Activated naive CD8-positive, alpha-beta T cell treated with anti-CD3 and anti-CD28 coated beads for 36 hours (primary cell): ENCODE results near the gene ULK4. TPM values are rescaled to one million over a fixed set of nuclear protein-coding genes. Genes with fewer than 3 reads are reported as not detected.

Experiments
- DNase-seq: peaks from one replicate; pipeline ENCODE4 v3.0.0; 2021
- H3K27ac Mint-ChIP-seq: one replicate; pipeline ENCODE4 v1.8.0; 2022; ENCODE audit warnings: mild to moderate bottlenecking, moderate library complexity, mixed read lengths
- H3K27me3 Mint-ChIP-seq: one replicate; pipeline ENCODE4 v1.8.0; 2022; ENCODE audit warnings: mild to moderate bottlenecking, mixed read lengths
- H3K36me3 Mint-ChIP-seq: one replicate; pipeline ENCODE4 v1.8.0; 2021; ENCODE audit warnings: mild to moderate bottlenecking, mixed read lengths
- H3K4me1 Mint-ChIP-seq: one replicate; pipeline ENCODE4 v1.8.0; 2021; ENCODE audit warnings: mixed read lengths
- H3K4me3 Mint-ChIP-seq: one replicate; pipeline ENCODE4 v1.8.0; 2022; ENCODE audit warnings: mild to moderate bottlenecking, moderate library complexity, mixed read lengths
- H3K9me3 Mint-ChIP-seq: one replicate; pipeline ENCODE4 v1.8.0; 2022; ENCODE audit warnings: mixed read lengths
- total RNA-seq, 2 experiments: library from RNA; stranded (reverse); gene quantifications; one replicate each; pipeline ENCODE4 v1.2.3, GENCODE V29; 2021

ULK4 gene
- total RNA-seq, 2 experiments from 2014 or later, result 9.8 to 10.3 TPM

GRCh38 chr3:41352510-41352909 lies 609.4 kb downstream of the ULK4 start:
- Mint-ChIP-seq H3K27me3 (no peaks in the 10 kb centered on the region), H3K4me1 (no peaks in the 10 kb centered on the region), H3K36me3 (no peaks in the 10 kb centered on the region), H3K27ac (no peak overlapping the region), H3K4me3 (no peak overlapping the region), H3K9me3 (no peaks in the 10 kb centered on the region)
- no peak for DNase-seq

- H3K27ac Mint-ChIP-seq, result no peak overlapping the region
- no peak overlapping the region for H3K4me3 Mint-ChIP-seq
- no peak for DNase-seq
- peaks cover 1% of the 10 kb centered on the region for H3K36me3 Mint-ChIP-seq
- no peaks in the 10 kb centered on the region for H3K27me3 Mint-ChIP-seq
- H3K9me3 Mint-ChIP-seq, result no peaks in the 10 kb centered on the region
- H3K4me1 Mint-ChIP-seq, result no peaks in the 10 kb centered on the region
Observed at GRCh38 chr3:41350441-41350840, 611.5 kb downstream of the ULK4 start.

GRCh38 chr3:41348401-41348800 lies 613.5 kb downstream of the ULK4 start:
- no peak overlapping the region for H3K27ac Mint-ChIP-seq
- H3K9me3 Mint-ChIP-seq, result peaks cover 7% of the 10 kb centered on the region
- no peak for DNase-seq
- no peak overlapping the region for H3K4me3 Mint-ChIP-seq
- H3K4me1 Mint-ChIP-seq, result no peaks in the 10 kb centered on the region
- H3K36me3 Mint-ChIP-seq, result peaks cover 8% of the 10 kb centered on the region
- no peaks in the 10 kb centered on the region for H3K27me3 Mint-ChIP-seq

GRCh38 chr3:41346698-41347270 lies 615.1 kb downstream of the ULK4 start:
- H3K4me1 Mint-ChIP-seq, result no peaks in the 10 kb centered on the region
- peaks cover 8% of the 10 kb centered on the region for H3K36me3 Mint-ChIP-seq
- no peaks in the 10 kb centered on the region for H3K27me3 Mint-ChIP-seq
- H3K4me3 Mint-ChIP-seq, result no peak overlapping the region
- H3K27ac Mint-ChIP-seq, result no peak overlapping the region
- DNase-seq, result no peak
- peaks cover 7% of the 10 kb centered on the region for H3K9me3 Mint-ChIP-seq

GRCh38 chr3:41345788-41346187 lies 616.1 kb downstream of the ULK4 start:
- Mint-ChIP-seq H3K9me3 (peaks cover 7% of the 10 kb centered on the region), H3K4me3 (no peak overlapping the region), H3K27me3 (no peaks in the 10 kb centered on the region), H3K27ac (no peak overlapping the region), H3K36me3 (peaks cover 8% of the 10 kb centered on the region), H3K4me1 (no peaks in the 10 kb centered on the region)
- no peak for DNase-seq

- peaks cover 7% of the 10 kb centered on the region for H3K9me3 Mint-ChIP-seq
- peaks cover under 1% of the 10 kb centered on the region for H3K4me1 Mint-ChIP-seq
- peaks cover 3% of the 10 kb centered on the region for H3K36me3 Mint-ChIP-seq
- DNase-seq, result no peak
- no peak overlapping the region for H3K27ac Mint-ChIP-seq
- no peak overlapping the region for H3K4me3 Mint-ChIP-seq
- H3K27me3 Mint-ChIP-seq, result no peaks in the 10 kb centered on the region
Observed at GRCh38 chr3:41339758-41340157, 622.1 kb downstream of the ULK4 start.

- Mint-ChIP-seq H3K27ac (no peak overlapping the region), H3K4me3 (no peak overlapping the region), H3K36me3 (no peaks in the 10 kb centered on the region), H3K9me3 (no peaks in the 10 kb centered on the region), H3K27me3 (no peaks in the 10 kb centered on the region), H3K4me1 (peaks cover 2% of the 10 kb centered on the region)
- no peak for DNase-seq
Observed at GRCh38 chr3:41338276-41338675, 623.6 kb downstream of the ULK4 start.

GRCh38 chr3:41334426-41334825 lies 627.5 kb downstream of the ULK4 start:
- Mint-ChIP-seq H3K27ac (no peak overlapping the region), H3K4me3 (no peak overlapping the region), H3K9me3 (no peaks in the 10 kb centered on the region), H3K36me3 (no peaks in the 10 kb centered on the region), H3K27me3 (no peaks in the 10 kb centered on the region), H3K4me1 (peaks cover 2% of the 10 kb centered on the region)
- DNase-seq, result no peak

DNA sequence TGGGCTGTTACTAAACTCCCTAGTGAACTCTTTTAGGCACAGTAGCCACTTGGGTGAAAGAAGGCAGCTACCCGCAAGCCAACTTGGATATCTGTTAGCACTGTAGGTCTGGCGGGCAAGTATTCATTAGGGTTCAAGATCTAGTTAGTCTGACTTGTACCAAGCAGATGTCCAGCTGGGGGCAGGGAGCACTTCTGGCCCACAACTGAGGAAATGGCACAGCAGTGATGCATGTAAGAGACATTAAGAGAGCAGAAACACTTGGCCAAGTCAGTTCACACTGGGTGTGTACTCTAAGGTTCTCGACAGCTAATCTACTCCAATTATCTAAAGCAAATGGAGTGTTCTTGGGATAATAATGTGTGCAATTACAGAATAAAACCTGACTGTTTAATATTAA lies 630.9 kb downstream of the ULK4 start:
- no peak for DNase-seq
- no peak overlapping the region for H3K4me3 Mint-ChIP-seq
- no peaks in the 10 kb centered on the region for H3K27me3 Mint-ChIP-seq
- no peaks in the 10 kb centered on the region for H3K9me3 Mint-ChIP-seq
- no peak overlapping the region for H3K27ac Mint-ChIP-seq
- no peaks in the 10 kb centered on the region for H3K36me3 Mint-ChIP-seq
- H3K4me1 Mint-ChIP-seq, result peaks cover 2% of the 10 kb centered on the region

DNA sequence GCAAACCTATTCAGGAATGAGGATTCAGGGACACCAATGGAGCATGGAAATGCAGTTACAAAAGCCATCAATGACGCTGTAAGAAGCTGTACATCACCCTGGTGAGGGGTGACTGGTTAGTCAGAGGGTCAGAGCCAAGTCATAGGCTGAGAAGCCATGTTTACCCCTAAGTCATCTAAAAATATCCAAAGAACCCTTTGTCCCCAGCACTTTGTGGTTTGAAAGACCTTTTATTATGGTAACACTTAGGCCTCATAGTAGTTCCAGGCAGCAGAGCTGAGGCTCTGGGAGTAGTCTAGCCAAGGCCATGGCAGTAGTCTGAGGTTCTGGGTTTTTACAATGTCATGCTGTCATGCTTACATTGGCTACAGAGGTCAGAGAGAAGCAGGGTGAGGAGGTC lies 631.4 kb downstream of the ULK4 start:
- H3K27ac Mint-ChIP-seq, result no peak overlapping the region
- H3K36me3 Mint-ChIP-seq, result no peaks in the 10 kb centered on the region
- no peak overlapping the region for H3K4me3 Mint-ChIP-seq
- peaks cover 2% of the 10 kb centered on the region for H3K4me1 Mint-ChIP-seq
- no peaks in the 10 kb centered on the region for H3K27me3 Mint-ChIP-seq
- H3K9me3 Mint-ChIP-seq, result no peaks in the 10 kb centered on the region
- no peak for DNase-seq

GRCh38 chr3:41329881-41330280 lies 632.0 kb downstream of the ULK4 start:
- Mint-ChIP-seq H3K4me1 (peaks cover 2% of the 10 kb centered on the region), H3K27ac (no peak overlapping the region)
- no peak for DNase-seq

DNA sequence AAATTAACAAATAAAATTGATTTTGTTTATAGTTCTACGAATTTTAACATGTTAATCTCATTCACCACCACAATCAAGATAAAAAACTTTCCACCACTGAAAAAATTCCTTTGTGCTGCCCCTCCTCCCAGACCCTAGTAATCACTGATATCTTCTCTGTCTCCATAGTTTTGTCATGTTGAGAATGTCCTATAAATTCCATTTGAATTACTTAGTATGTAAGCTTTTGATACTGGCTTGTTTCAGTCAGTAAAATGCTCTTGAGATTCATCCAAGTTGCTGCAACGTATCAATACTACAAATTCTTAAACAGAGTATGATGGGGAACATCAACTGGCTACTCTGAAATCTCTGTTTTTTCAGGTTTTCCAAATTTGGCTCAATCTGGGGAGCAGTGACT lies 633.0 kb downstream of the ULK4 start:
- H3K9me3 Mint-ChIP-seq, result no peaks in the 10 kb centered on the region
- DNase-seq, result no peak
- H3K27me3 Mint-ChIP-seq, result no peaks in the 10 kb centered on the region
- H3K36me3 Mint-ChIP-seq, result no peaks in the 10 kb centered on the region
- no peak overlapping the region for H3K4me3 Mint-ChIP-seq
- H3K4me1 Mint-ChIP-seq, result no peaks in the 10 kb centered on the region
- no peak overlapping the region for H3K27ac Mint-ChIP-seq

More at GRCh38 chr3:41329881-41330280, 632.0 kb downstream of the ULK4 start:
- no peaks in the 10 kb centered on the region for H3K27me3 Mint-ChIP-seq
- H3K9me3 Mint-ChIP-seq, result no peaks in the 10 kb centered on the region
- H3K4me3 Mint-ChIP-seq, result no peak overlapping the region
- no peaks in the 10 kb centered on the region for H3K36me3 Mint-ChIP-seq

- H3K27ac Mint-ChIP-seq, result no peak overlapping the region
Observed at GRCh38 chr3:41327718-41328117, 634.2 kb downstream of the ULK4 start.

GRCh38 chr3:41324156-41324475 lies 637.8 kb downstream of the ULK4 start:
- Mint-ChIP-seq H3K9me3 (no peaks in the 10 kb centered on the region), H3K27me3 (no peaks in the 10 kb centered on the region), H3K27ac (no peak overlapping the region)

More at GRCh38 chr3:41327718-41328117, 634.2 kb downstream of the ULK4 start:
- no peak for DNase-seq
- Mint-ChIP-seq H3K36me3 (no peaks in the 10 kb centered on the region), H3K4me3 (no peak overlapping the region), H3K9me3 (no peaks in the 10 kb centered on the region), H3K4me1 (no peaks in the 10 kb centered on the region), H3K27me3 (no peaks in the 10 kb centered on the region)

DNA sequence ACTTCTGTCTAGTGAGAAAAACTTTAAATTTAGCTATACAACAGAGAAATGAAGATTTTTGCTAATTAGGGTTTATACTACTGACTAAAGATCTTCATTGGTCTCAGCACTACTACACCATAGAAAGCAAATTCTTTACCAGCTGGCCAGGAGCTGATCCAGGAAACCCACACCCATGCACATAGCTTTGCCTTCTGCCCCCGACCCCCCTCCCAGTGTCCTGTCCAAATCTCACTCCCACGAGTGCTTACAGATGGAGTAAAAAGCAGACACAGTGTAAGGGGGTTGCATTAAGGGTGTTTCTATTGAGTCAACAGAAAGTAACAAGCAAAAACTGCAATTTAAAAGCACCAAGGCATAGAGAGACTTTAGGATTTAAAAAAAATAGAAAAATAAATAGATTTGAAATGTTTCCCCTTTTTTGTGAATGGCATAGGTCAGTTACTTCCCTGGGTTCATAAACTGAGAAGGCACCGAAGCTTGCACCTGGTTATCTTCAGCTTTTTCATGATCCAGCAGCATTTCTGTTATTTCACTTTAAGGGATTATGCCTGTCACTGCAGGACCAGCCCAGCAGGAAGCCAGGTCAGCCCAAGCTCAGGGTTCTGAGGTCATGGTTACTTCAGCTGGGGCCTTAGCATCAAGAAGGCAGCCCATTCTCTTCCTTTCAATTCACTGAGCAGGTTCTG lies 638.3 kb downstream of the ULK4 start:
- H3K9me3 Mint-ChIP-seq, result no peaks in the 10 kb centered on the region

More at GRCh38 chr3:41324156-41324475, 637.8 kb downstream of the ULK4 start:
- H3K4me3 Mint-ChIP-seq, result no peak overlapping the region
- H3K4me1 Mint-ChIP-seq, result no peaks in the 10 kb centered on the region
- H3K36me3 Mint-ChIP-seq, result no peaks in the 10 kb centered on the region
- no peak for DNase-seq

DNA sequence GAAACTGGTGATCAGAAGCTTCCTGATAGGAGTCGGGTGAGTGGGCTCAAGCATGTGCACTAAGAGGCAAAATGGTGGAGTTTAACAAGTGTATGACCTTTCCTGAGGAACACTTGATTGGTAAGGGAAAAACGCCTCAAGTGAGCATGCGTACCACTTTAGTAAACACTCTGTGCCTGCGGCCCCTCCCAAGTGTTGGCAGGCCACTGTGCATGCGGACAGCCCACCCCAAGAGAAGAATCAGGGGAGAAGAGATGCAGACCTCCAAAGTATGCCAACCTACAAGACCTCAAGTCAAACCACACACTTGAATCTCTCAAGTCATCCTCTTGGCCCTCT lies 640.3 kb downstream of the ULK4 start:
- Mint-ChIP-seq H3K9me3 (no peaks in the 10 kb centered on the region), H3K27me3 (no peaks in the 10 kb centered on the region)
- DNase-seq, result no peak

More for the DNA sequence above, 638.3 kb downstream of the ULK4 start:
- Mint-ChIP-seq H3K27me3 (no peaks in the 10 kb centered on the region), H3K4me1 (no peaks in the 10 kb centered on the region), H3K27ac (no peak overlapping the region), H3K36me3 (no peaks in the 10 kb centered on the region), H3K4me3 (no peak overlapping the region)
- DNase-seq, result no peak

More for the DNA sequence above, 640.3 kb downstream of the ULK4 start:
- Mint-ChIP-seq H3K27ac (no peak overlapping the region), H3K4me3 (no peak overlapping the region), H3K36me3 (no peaks in the 10 kb centered on the region), H3K4me1 (no peaks in the 10 kb centered on the region)
